NK-92 (cell line): ENCODE results near the gene MOXD1.

ENCODE experiments used
- DNase-seq: peaks from one replicate; lab custom pipeline; 2025; ENCODE audit not compliant: unreplicated experiment; lab: John Stamatoyannopoulos, UW

The MOXD1 gene

GRCh38 chr6:132400555-132400882 lies 756 bp downstream of the MOXD1 start:
- DNase-seq, result no peak

- no peak for DNase-seq
Measured at GRCh38 chr6:132399376-132400074, 1.8 kb downstream of the MOXD1 start.

GRCh38 chr6:132395015-132395597 lies 6.2 kb downstream of the MOXD1 start:
- DNase-seq, result no peak

GRCh38 chr6:132392792-132393191 lies 8.5 kb downstream of the MOXD1 start:
- no peak for DNase-seq

GRCh38 chr6:132392270-132392646 lies 9.0 kb downstream of the MOXD1 start:
- no peak for DNase-seq

GRCh38 chr6:132391391-132392269 lies 9.6 kb downstream of the MOXD1 start:
- no peak for DNase-seq

GRCh38 chr6:132390451-132390850 lies 10.8 kb downstream of the MOXD1 start:
- no peak for DNase-seq

- no peak for DNase-seq
Measured at GRCh38 chr6:132390017-132390416, 11.3 kb downstream of the MOXD1 start.

- no peak for DNase-seq
Measured at GRCh38 chr6:132388291-132388690, 13.0 kb downstream of the MOXD1 start.

GRCh38 chr6:132382630-132383175 lies 18.6 kb downstream of the MOXD1 start:
- DNase-seq, result no peak

GRCh38 chr6:132381381-132381780 lies 19.9 kb downstream of the MOXD1 start:
- no peak for DNase-seq

GRCh38 chr6:132380358-132381029 lies 20.8 kb downstream of the MOXD1 start:
- no peak for DNase-seq

GRCh38 chr6:132369526-132369925 lies 31.7 kb downstream of the MOXD1 start:
- no peak for DNase-seq

- DNase-seq, result no peak
Measured at GRCh38 chr6:132368916-132369481, 32.3 kb downstream of the MOXD1 start.

GRCh38 chr6:132365281-132365907 lies 35.9 kb downstream of the MOXD1 start:
- no peak for DNase-seq

GRCh38 chr6:132364306-132365074 lies 36.8 kb downstream of the MOXD1 start:
- no peak for DNase-seq

GRCh38 chr6:132362442-132363185 lies 38.7 kb downstream of the MOXD1 start:
- no peak for DNase-seq

GRCh38 chr6:132361101-132361500 lies 40.2 kb downstream of the MOXD1 start:
- no peak for DNase-seq

GRCh38 chr6:132359886-132360285 lies 41.4 kb downstream of the MOXD1 start:
- no peak for DNase-seq
